SH-SY5Y (cell line): Measurements from ENCODE around the gene ZNF605.

Source experiments
- GATA2 ChIP-seq: IDR thresholded peaks from 2 replicates; pipeline ENCODE4 v1.6.1; 2011; ENCODE audit warnings: mild to moderate bottlenecking, low read depth, low read length
- GATA3 ChIP-seq: IDR thresholded peaks from 2 replicates; pipeline ENCODE4 v1.6.1; 2011; ENCODE audit warnings: low read depth, mild to moderate bottlenecking, low read length, moderate library complexity

DNA sequence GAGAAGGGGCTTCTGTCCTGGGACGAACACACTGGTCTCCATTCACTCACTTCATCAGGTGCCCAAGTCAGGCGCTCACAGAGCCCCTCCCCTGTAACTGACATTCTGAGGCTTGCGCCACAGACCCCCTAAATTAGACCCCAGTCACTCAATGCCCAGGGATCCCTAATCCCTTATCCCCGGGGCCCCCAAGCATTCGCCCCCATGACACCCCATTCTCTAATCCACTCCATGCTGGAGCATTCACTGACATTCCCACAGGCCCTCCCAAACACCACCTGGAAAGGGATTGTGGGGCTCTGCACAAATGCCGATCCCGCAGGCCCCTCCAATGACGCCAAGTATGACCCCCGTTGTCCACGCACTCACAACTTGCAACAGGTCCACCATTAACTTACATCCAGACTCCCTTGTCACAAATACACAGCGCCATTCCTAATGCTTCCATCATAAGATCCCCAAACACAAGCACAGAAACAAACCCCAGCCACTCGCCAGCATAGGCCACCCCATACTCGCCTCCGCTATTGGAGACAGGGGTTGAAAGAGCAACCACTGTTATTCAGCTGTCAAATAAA lies 1.5 kb downstream of the ZNF605 start:
- no peak for TF ChIP-seq GATA3
- TF ChIP-seq GATA2: no peak
